ENCODE measurements around the gene NAXE. TPM values are rescaled to one million over a fixed set of nuclear protein-coding genes. Genes with fewer than 3 reads are reported as not detected.
A peak's percentile ranks its signal among the peaks of the same experiment; 100 is the strongest.
"Not testable (repeated sequence)": the region's sequence is repeated elsewhere in the genome, so short reads cannot be mapped to it uniquely, and the experiment has no call there.

The NAXE gene
- total RNA-seq, 4 donors from 2014 or later = 42.7 to 80.8 (median 63.3) TPM

GRCh38 chr1:156586323-156586722 lies 5.3 kb upstream of the NAXE start:
- Histone ChIP-seq H3K9me3 (no peaks in the 10 kb centered on the region), H3K4me1 (peaks cover 6% of the 10 kb centered on the region), H3K27me3 (no peaks in the 10 kb centered on the region), H3K4me3 (no peak overlapping the region), H3K36me3 (no peaks in the 10 kb centered on the region), H3K27ac (no peak overlapping the region)
- 65% methylated on average over 4 of the region's 4 CpGs for WGBS
- DNase-seq (ENCODE audit: low spot score in 2 of 2) = no peak
- TF ChIP-seq EP300 (IDR thresholded peaks at IDR 0.05) (no peak), POLR2AphosphoS5 (IDR thresholded peaks at IDR 0.05) (no peak), CTCF (IDR thresholded peaks at IDR 0.05) (no peak), POLR2A (IDR thresholded peaks at IDR 0.05) (no peak)

GRCh38 chr1:156586892-156587477 lies 4.6 kb upstream of the NAXE start:
- no peak overlapping the region for H3K4me3 ChIP-seq
- TF ChIP-seq POLR2A (IDR thresholded peaks at IDR 0.05) (no peak), CTCF (IDR thresholded peaks at IDR 0.05) (no peak), POLR2AphosphoS5 (IDR thresholded peaks at IDR 0.05) (no peak), EP300 (IDR thresholded peaks at IDR 0.05) (no peak)
- no peaks in the 10 kb centered on the region for H3K36me3 ChIP-seq
- WGBS = 78% methylated on average over 3 of the region's 3 CpGs
- no peak for DNase-seq (ENCODE audit: low spot score in 2 of 2)
- peaks cover 7% of the 10 kb centered on the region for H3K4me1 ChIP-seq
- no peaks in the 10 kb centered on the region for H3K27me3 ChIP-seq
- no peak overlapping the region for H3K27ac ChIP-seq
- H3K9me3 ChIP-seq = no peaks in the 10 kb centered on the region

- not testable (repeated sequence) for DNase-seq (ENCODE audit: low spot score in 2 of 2); H3K4me3 ChIP-seq; H3K36me3 ChIP-seq; H3K27ac ChIP-seq; H3K9me3 ChIP-seq; H3K27me3 ChIP-seq
- peaks cover 16% of the 10 kb centered on the region for H3K4me1 ChIP-seq
- WGBS = 94% methylated on average over 8 of the region's 8 CpGs
Measured at GRCh38 chr1:156587927-156588326, 3.6 kb upstream of the NAXE start.

GRCh38 chr1:156589546-156589945 lies 2.0 kb upstream of the NAXE start:
- no peak for TF ChIP-seq POLR2A (IDR thresholded peaks at IDR 0.05)
- TF ChIP-seq CTCF (IDR thresholded peaks at IDR 0.05) = no peak
- TF ChIP-seq POLR2AphosphoS5 (IDR thresholded peaks at IDR 0.05) = no peak
- no peak for TF ChIP-seq EP300 (IDR thresholded peaks at IDR 0.05)
- no peak overlapping the region for H3K4me3 ChIP-seq
- peaks cover 16% of the 10 kb centered on the region for H3K4me1 ChIP-seq
- no peaks in the 10 kb centered on the region for H3K9me3 ChIP-seq
- peaks cover 13% of the 10 kb centered on the region for H3K36me3 ChIP-seq
- no peaks in the 10 kb centered on the region for H3K27me3 ChIP-seq
- 68% methylated on average over 5 of the region's 5 CpGs for WGBS
- H3K27ac ChIP-seq = no peak overlapping the region
- DNase-seq (ENCODE audit: low spot score in 2 of 2) = no peak

DNA sequence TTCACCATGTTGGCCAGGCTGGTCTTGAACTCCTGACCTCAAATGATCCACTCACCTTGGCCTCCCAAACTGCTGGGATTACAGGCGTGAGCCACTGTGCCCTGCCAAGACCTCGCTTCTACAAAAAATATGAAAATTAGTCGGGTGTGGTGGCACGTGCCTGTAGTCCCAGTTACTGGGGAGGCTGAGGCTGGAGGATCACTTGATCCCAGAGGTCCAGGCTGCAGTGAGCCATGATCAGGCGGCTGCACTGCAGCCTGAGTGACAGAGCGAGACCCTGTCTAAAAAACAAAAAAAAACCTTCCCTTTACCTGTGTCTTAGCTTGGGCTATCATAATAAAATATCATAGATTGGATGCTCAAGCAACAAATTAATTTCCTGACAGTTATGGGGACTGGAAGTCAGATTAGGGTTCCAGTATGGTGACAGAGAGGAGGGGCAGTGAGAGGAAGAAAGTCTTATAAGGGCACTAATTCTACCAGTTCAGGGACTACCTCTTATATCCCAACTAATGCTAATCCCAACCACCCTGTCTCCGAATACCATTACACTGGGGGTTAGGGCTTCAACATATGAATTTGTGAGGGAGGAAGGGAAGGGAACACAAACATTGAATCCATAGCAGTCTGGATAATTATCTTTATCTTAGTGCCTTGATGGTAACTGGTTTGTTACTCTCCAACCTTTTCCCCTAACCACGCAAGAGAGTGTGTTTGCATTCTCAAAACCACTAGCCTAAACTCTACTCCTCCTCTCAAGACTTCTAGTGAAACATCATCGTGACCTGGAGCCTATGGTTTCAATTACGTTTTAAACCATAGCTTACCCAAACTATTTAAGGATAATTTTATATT lies 1.0 kb upstream of the NAXE start:
- Histone ChIP-seq H3K4me3 (no peak overlapping the region), H3K9me3 (no peaks in the 10 kb centered on the region), H3K4me1 (peaks cover 16% of the 10 kb centered on the region), H3K36me3 (peaks cover 23% of the 10 kb centered on the region), H3K27me3 (no peaks in the 10 kb centered on the region), H3K27ac (peak overlapping the region; percentile 80)
- TF ChIP-seq POLR2AphosphoS5 (IDR thresholded peaks at IDR 0.05) (no peak), EP300 (IDR thresholded peaks at IDR 0.05) (no peak), POLR2A (IDR thresholded peaks at IDR 0.05) (no peak), CTCF (IDR thresholded peaks at IDR 0.05) (no peak)
- 83% methylated on average over 10 of the region's 10 CpGs for WGBS
- no peak for DNase-seq (ENCODE audit: low spot score in 2 of 2)

All from suprapubic skin (tissue), 4 donors.